Stimulated activated CD4-positive, alpha-beta T cell treated with anti-CD3 and anti-CD28 coated beads, Interleukin-4, amount 100 ng/mL, for 48 hours (primary cell): Measurements from ENCODE around the gene CASP9.
"Not testable (repeated sequence)": the region's sequence is repeated elsewhere in the genome, so short reads cannot be mapped to it uniquely, and the experiment has no call there.

Experiments used
- DNase-seq, 2 donors: peaks; one replicate each; pipeline ENCODE4 v3.0.0-alpha.2; 2020; ENCODE audit warnings: low read depth in 2 of 2

Gene CASP9

DNA sequence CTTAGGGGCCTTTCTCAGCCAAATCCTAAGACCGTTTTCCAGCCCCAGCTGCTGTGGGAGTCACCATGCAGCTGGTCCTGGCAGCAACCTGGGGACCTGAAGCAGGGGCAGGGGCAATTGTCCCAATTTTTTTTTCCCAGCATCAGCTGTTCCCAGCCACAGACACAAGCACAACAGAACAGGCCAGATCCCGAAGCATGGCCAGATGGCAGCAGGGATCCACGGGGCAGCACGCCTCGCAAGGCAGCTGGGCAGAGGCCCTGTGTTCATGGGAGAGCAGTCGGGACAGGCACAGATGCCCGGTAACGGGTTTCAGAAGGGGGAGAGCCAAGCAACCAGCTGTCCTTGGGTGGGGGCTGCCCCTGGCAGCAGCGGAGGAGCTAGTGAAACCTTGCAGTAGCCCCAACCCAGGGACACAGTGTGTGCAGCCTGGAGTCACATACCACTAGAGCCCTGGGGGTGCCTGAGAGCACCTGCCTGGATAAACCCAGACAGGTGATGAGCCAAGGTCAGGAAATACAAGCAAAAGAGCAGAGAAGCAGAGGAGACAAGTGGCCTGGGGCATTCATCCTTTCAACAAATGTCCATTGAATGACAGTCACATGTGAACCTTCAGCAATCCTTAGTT, 54.1 kb downstream of the CASP9 start:
- not testable (repeated sequence) for DNase-seq

- DNase-seq: no peak
Observed at GRCh38 chr1:15469361-15469760, 54.7 kb downstream of the CASP9 start.

DNA sequence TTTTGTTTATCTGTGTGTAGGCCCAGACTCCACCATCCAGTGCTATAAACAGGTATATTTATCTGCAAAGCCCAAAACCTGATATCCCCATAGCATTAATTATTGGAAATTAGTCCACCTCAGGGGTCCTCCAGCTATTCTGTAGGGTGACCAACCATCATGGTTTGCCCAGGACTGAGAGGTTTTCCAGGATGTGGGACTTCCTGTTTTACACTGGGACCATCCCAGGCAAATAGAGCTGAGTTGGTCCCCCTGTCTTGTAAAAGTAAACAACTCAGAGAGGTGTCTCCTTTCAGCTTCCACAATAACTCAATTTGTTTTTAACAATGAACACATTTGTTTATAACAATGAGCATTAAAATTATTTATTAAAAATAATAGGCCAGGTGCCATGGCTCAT, 55.9 kb downstream of the CASP9 start:
- DNase-seq: no peak

DNA sequence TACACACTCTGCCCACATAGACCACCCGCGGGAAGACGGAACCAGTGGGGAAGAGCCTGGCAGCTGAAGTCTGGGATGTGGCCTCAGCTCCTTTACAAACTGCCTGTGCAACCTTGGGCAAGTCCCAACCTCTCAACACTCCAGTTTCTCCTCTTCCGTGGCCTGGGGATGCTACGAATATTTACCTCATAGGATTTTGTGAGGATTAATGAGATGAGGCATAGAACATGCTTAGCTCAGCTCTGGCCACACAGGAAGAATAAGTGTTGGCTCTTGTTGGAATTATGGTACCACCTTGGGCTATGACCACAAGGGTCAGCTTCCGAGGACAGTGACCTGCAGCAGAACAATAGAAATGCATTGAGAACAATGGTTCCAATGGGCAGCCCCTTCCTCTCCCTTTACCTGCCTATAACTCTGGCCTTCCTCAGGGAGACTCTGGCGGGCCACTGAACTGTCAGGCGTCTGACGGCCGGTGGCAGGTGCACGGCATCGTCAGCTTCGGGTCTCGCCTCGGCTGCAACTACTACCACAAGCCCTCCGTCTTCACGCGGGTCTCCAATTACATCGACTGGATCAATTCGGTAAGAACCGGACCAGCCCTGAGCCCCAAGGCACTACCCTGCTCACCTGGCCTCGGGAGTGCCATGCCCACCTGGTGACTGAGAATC, 56.9 kb downstream of the CASP9 start:
- not testable (repeated sequence) for DNase-seq

GRCh38 chr1:15465674-15466073, 58.3 kb downstream of the CASP9 start:
- no peak for DNase-seq

- DNase-seq: not testable (repeated sequence)
Observed at GRCh38 chr1:15463926-15464322, 60.1 kb downstream of the CASP9 start.

- DNase-seq: not testable (repeated sequence)
Observed at GRCh38 chr1:15463064-15463800, 60.8 kb downstream of the CASP9 start.

DNA sequence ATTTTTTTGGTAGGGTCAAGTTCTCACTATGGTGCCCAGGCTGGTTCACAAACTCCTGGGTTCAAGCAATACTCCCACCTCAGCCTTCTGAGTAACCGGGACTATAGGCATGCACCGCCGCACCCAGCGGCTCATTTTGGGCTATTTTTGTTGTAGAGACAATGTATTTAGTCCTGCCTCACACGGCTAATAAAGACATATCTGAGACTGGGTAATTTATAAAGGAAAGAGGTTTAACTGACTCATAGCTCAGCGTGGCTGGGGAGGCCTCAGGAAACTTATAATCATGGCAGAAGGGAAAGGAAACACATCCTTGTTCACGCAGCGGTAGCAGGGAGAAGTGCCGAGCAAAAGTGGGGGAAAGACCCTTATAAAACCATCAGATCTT, 63.3 kb downstream of the CASP9 start:
- no peak for DNase-seq

DNA sequence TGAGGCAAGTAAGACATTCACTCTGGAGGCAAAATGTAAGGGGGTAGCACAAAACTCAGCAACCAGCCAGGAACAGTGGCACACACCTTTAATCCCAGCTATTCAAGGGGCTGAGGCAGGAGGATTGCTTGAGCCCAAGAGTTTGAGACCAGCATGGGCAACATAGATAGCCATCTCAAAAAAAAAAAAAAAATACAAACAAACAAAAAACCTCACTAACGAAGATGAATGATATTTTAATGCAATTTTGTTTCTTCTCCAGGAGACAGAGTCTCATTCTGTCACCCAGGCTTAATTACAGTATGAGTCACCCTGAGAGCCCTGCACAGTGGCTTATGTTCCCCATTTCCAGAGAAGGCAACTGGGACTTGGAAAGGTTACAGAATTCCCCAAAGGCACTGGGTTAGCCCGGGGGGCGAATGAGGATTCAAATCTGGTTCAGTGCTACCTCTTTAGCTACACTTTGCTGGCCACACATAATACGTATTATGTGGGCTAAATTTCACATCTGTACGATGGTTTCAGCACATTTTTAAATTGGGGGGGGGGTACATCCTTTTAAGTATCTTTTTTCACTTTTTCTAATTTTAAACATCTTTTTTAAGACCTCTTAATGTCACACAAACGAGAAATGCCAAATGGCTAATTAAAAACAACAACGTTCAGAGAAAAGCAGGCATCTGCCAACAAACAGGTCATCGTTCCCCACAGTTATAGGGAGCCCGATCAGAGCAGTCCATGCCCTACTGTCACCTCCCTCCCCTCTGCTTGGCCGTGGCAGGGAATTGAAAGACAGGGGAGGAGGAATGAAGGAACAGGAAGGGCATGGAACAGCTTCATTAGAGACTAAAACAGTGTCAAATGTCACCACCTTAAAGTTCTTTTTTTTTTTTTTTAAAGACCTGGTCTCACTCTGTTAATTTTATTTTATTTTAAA, 64.0 kb downstream of the CASP9 start:
- no peak for DNase-seq

- DNase-seq: not testable (repeated sequence)
Observed at GRCh38 chr1:15458388-15458787, 65.6 kb downstream of the CASP9 start.

GRCh38 chr1:15457585-15457984, 66.4 kb downstream of the CASP9 start:
- DNase-seq: no peak

- DNase-seq: no peak
Observed at GRCh38 chr1:15456313-15456954, 67.6 kb downstream of the CASP9 start, which contains the start of gene CELA2A. Gene CELA2A, plus strand, starts transcription at chr1:15456732. Its CDS starts 22 bp downstream, at chr1:15456754.

DNA sequence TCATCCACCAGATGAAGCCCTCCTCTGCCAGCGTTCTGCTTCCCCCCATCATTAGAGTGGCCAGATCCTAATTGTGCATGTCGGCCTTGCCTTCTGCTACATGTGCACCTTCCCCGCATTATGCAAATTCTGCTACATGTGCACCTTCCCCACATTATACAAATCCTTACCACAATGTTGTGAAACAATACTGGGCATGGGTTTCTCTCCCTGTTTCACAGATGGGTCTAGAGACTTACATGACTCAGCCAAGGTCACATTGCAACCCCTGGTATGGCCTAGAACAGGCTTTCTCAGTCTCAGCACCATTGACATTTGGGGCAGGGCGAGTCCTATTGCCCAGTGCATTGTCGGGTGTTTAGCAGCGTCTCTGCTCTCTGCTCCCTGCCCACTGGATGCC, 68.5 kb downstream of the CASP9 start:
- DNase-seq: no peak

DNA sequence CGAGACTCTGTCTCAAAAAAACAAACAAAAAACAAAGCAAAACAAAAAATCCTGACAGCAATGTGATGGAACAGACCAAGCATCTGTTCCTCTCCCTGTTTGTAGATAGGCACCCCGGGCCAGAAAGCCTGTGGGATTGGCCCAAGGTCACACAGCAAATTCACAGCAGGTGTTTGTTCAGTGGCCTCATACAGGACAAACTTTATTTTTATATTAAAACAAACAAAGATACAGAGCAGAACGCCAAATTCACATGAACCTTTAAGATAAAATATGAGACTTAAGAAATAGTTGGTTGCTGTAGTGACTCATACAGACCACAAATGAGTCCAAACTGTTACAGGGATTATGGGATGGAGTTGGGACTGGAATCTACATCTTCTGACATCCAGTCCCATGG, 69.8 kb downstream of the CASP9 start:
- no peak for DNase-seq

DNA sequence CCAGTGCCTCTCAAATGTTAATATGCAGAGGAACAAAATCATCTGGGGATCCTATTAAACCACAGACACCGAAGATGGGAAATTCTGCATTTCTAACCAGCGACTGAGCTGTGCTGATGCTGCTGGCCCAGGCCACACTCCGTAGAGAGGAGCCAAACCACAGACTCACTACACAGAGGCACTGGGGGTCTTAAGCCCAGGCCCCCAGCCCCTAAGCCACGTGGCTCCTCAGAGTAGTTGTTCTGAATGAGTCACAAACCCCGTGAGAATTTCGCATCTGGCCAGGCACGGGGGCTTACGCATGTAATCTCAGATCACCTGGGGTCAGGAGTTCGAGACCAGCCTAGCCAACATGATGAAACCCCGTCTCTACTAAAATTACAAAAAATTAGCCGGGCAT, 70.3 kb downstream of the CASP9 start:
- DNase-seq: no peak

GRCh38 chr1:15452866-15453571, 71.0 kb downstream of the CASP9 start:
- no peak for DNase-seq

DNA sequence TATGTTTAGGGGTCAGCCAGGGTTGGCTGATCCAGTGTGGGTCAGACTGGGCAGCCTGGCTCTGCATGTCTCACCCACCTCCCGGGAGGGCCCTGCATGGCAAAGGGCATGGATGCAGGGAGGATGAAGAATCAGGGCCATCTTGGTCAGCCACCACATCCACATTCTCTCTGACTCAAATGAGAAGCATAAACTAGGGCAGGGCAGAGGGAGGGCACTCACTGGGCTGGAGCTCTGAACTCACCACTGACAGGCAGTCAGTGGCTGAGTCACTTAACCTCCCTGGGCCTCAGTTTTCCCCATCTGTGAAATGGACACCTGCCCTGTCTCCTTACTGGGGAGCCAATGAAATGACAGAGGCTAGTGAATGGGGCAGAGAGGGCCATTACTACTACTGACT, 71.8 kb downstream of the CASP9 start:
- DNase-seq: no peak

- no peak for DNase-seq
Observed at GRCh38 chr1:15451014-15451722, 72.8 kb downstream of the CASP9 start.

DNA sequence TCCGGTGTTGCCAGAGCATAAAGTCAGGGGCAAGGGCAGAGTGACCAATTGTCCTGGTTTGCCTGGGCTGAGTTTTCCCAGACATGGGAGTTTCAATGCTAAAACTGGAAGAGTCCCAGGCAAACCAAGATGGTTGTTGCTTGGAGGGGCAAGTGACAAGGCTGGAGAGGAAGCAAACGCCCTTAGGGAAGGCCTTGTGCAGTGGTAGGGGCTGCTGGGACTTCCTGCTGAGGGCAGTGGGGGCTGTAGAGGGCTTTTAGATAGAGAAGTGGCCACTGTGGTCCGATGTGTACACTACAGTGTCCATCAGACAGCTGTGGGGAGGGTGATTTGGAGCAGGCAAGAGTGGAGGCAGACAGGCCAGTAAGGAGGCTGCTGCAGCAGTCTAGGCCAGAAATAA, 74.4 kb downstream of the CASP9 start:
- no peak for DNase-seq

DNA sequence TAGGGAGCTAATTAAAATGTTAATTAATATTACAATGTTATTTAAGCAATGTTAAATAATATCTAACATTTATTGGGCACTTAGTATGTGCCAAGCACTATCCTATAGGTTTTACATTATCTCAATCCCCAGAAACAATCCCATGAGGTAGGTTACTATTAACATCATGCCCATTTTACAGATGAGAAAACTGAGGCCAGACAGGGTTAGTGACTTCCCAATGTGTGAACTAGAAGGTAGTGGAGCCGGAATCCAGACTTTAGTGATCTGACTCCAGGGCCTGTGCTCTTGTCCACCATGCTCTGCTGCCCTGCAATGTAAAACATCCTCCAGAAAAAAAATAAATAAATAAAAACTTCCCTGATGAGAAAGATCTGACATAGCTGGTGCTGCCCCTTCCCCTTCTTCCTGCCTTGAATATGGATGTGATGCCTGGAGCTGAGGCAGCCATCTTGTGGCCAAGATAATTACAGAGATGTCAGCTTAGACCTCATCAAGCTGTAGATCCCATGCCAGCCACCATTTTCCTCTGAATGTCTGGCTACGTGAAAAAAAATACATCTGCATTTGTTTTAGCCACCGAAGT, 75.0 kb downstream of the CASP9 start:
- no peak for DNase-seq
